Liver (tissue), 3 donors: ENCODE measurements around the gene PROCA1.

Experiments used
- CTCF ChIP-seq: fragments of 150-350 bp; IDR thresholded peaks from 2 replicates; pipeline ENCODE4 v1.5.1; 2017; ENCODE audit warnings: improper control_type of control experiment, low read depth, low read length; ENCODE audit not compliant: missing input control
- GABPA ChIP-seq, 2 donors: IDR thresholded peaks in 1 of 2; conservative IDR thresholded peaks in 1 of 2; 2 replicates each; pipeline ENCODE4 v1.6.1; 2016; ENCODE audit warnings: antibody characterized with exemption in 2 of 2, mild to moderate bottlenecking in 1 of 2, moderate library complexity in 1 of 2
- JUND ChIP-seq, 2 donors: IDR thresholded peaks; 2 replicates each; pipeline ENCODE4 v1.6.1; 2016; ENCODE audit warnings: antibody characterized with exemption in 2 of 2
- RAD21 ChIP-seq, 2 donors: IDR thresholded peaks; 2 replicates each; pipeline ENCODE4 v1.6.1; 2016; ENCODE audit warnings: antibody characterized with exemption in 2 of 2, mild to moderate bottlenecking in 2 of 2
- RXRA ChIP-seq, 2 donors: IDR thresholded peaks; 2 replicates each; pipeline ENCODE4 v1.6.1; 2017 to 2018; ENCODE audit warnings: antibody characterized with exemption in 2 of 2, mild to moderate bottlenecking in 1 of 2
- TAF1 ChIP-seq: conservative IDR thresholded peaks from 2 replicates; pipeline ENCODE4 v1.6.1; 2016; ENCODE audit warnings: antibody characterized with exemption, mild to moderate bottlenecking
- donor health status: healthy.
- donor health status: healthy.

- TF ChIP-seq TAF1: no peak
- no peak for TF ChIP-seq CTCF
- no peak for TF ChIP-seq GABPA (IDR thresholded peaks at IDR 0.05 in 1 of 2, conservative IDR thresholded peaks at IDR 0.05 in 1 of 2)
- TF ChIP-seq RAD21 (IDR thresholded peaks at IDR 0.05): no peak
- no peak for TF ChIP-seq RXRA (IDR thresholded peaks at IDR 0.05)
- no peak for TF ChIP-seq JUND (IDR thresholded peaks at IDR 0.05)
These were observed 40.1 kb upstream of the PROCA1 start for GRCh38 chr17:28751600-28752366.
